HG02571 (cell line): ENCODE data around the gene BOD1L1.
A peak's percentile ranks its signal among the peaks of the same experiment; 100 is the strongest.

Experiments
- ATAC-seq: cut with Tn5 transposase; IDR thresholded peaks from one replicate; pipeline ENCODE4 v1.9.1; 2021; ENCODE audit warnings: mild to moderate bottlenecking, moderate library complexity; ENCODE audit not compliant: unreplicated experiment

Gene BOD1L1

DNA sequence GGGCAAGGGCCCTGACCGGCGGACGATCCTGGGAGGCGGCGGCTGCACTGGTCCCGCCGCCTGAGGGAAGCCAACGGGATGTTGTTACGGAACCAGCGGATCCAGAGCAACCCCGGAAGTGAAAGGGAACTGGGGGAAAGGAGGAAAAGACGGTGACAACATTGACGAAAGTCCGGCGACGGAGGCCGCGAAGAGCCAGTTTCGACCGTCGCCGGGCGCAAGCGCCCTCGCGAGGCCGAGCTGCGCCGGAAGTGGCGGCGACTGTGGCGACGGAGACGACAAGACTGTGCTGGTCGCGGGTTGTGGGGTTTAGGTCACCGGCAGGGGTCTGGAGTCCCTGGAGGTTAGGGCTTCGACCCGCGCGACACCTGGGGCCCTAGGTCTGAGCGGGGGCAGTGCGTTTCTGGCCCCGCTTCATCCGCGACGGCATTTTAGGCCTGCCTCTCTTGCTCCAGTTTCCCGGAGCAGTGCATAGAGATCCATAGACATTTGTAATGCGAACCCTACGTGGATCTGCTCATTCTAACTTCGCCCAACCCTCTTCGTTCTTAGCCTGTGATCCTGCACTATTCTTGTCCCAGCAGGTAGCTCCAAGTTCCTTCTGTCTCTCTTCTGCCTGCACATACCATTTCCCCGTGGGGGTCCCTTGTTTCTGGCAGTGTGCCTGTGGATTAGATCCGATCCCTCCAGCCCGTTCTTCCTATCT is at the start of gene BOD1L1:
Gene BOD1L1, minus strand, starts transcription at position 120 of the 706 bp plus-strand sequence. CDS start 138 bp downstream, outside the sequence.
- peak; percentile 94 for ATAC-seq

GRCh38 chr4:13674971-13675370 is 47.4 kb upstream of the BOD1L1 start:
- ATAC-seq, result no peak

- no peak for ATAC-seq
Observed at GRCh38 chr4:13673167-13673566, 45.6 kb upstream of the BOD1L1 start.

DNA sequence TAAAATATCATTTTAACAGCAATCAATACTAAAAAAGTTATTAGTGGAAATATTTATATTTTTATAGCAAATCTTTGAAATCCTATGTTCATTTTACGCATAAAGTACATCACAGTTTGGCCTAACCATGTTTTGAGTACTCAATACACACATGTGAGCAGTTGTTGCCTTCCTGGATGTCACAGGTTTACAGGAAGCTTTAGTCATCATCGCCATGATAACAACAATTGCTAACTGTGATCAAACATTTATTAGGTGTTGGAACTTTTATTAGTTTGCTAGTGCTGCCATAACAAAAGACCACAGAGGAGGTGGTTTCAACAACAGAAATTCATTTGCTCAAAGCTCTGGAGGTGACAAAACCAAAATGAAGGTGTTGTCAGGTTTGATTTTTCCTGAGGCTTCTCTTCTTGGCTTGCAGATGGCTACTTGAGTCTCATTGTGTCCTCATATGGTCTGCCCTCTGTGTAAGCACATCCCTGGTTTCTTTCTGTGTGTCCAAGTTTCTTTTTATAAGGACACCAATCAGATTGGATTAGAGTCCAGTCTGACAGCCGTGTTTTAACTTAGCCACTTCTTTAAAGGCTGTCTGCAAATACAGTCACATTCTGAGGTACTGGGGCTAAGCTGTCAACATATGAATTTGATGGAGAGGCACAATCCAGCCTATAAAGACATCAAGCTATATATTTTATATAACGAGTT is 43.1 kb upstream of the BOD1L1 start:
- no peak for ATAC-seq

DNA sequence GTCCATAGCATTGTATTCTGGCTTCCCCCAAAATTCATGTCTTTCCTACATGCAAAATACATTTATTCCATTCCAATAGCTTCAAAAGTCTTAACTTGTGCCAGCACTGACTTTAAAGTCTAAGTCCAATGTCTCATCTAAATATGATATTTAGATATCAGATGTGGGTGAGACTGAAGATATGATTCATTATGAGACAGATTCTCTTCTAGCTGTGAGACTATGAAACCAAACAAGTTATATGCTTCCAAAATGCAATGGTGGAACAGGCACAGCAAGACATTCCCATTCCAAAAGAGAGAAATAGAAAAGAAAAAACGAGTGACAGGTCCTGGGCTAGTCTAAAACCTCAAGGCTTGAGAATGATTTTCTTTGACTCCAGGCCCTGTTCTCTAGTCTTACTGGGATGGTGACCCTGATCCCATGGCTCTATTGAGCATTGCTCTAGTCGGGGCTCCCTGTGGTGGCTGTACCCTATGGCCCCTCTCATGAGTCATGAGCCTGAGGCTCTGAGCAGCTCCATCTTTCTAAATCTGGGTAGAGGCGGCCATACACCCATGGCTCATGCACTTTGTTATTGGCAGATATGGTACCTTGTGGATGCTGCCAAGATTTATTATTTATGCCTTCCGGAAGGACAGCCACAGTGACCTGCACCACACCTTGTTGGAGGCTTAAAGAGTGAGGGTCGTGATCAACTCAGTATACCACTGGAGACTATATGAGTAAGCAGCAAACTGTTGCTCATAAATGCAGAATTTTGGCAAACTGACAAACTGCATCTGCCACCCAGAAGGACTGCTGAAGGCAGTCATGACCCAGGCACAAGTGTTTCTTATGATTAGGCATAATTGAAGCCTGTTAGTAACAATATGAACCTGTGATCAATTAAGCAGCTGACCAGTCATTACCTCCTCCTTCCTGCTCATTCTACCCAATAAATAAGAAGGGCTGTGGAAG is 38.5 kb upstream of the BOD1L1 start:
- ATAC-seq, result no peak

DNA sequence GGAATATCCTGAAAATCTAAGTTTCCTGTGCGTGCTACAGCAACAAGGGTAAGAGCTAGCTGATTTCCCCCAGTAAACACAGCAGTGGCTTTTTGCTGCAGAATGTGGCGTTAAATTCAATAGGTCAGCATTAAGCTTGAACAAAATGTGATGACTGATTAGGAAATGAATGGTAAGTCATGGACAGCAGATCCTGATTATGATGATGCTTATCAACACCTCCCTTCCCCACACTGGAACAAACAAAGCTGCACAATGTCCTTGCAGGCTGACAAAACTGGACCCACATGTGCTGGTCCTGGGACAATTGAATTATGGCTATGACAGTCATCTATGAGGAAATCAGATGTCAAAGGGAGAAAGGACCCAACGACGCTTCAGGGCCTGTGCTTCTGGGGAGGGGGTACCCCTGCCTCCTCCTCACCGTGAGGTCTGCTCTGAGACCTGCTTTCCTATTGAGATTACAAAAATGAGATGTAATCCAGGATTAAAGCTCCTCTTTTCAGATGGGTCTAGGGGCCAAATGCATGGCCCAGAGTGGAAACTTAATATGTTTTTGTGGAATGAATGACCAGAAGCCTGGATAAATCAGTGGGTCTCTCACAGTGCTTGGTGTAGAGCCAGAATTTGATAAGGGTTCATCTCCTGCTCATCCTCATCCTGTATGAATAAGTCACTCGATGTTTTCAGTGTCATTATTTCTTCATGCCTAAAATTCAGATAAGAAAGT is 32.0 kb upstream of the BOD1L1 start:
- no peak for ATAC-seq

DNA sequence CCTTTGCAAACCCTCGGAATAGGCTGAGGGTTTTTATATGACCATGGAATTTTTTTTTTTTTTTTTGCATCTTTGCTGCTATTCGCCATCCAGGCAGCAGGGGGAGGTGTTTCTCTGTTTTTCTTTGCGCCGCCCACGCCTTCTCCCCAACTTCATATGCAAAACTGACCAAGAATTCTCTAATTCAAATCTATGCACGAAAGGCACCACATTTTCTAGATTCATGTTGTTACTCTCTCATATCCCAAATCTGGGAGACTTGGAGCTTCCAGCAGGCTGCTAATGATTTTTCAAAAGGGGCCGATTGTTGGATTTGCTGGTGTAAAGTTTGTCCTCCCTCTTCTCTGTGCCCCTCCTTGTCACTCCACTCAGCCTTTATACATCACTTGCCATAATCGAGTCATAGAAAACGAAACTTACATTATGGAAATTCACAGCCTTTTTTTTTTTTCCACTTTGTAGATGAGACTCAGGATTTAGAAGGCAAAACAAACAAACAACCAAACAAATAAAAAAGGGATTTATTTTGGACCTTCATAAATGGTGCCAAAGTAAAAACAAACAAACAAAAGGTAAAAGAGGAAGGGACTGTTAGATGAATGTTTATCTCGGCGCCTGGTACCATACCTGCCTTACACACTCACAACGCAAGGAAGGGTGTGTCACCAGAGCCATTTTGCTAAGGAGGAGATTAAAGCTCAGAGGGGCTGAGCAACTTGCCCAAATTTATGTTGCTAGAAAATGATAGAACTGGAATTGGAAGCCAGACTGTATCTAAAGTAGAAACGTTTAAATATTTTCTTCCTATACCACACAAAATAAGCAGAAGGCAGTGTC is 29.3 kb upstream of the BOD1L1 start:
- no peak for ATAC-seq

GRCh38 chr4:13654162-13654797 is 26.8 kb upstream of the BOD1L1 start:
- peak; percentile 97 for ATAC-seq

DNA sequence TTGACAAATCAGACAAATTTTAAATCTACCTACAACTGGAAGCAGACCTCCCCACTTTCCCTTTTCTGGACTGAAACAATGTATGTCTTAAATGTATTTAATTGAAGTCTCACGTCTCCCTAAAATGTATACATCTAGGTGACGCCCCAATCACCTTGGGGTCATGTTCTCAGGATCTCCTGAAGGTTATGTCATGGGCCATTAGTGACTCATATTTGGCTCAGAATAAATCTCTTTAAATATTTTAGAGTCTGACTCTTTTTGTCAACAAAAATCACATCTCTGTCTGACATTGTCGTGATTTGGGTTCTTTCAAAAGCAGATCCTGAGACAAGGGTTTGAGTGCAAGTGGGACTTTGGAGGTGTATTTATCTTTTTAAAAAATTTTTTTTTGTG is 26.2 kb upstream of the BOD1L1 start:
- no peak for ATAC-seq

DNA sequence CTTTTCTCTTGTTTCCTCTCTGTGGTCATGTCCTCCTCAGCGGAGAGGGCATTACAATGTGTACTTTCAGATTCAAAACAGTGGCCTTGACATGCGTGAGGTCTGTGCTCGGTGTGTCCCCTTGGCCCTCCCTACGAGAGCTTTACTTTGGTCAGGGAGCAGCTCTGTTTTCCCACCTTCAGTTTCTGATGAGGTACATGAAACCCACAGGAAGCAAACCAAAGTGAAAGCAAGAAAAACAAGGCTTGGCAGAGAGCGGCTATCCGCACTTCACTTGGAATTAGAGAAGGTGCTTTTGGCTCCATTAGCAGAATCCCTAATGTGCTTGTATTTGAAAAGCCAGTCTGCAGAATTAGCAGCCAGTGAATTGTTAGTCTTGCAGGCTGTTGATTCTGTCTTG is 19.5 kb upstream of the BOD1L1 start:
- no peak for ATAC-seq

GRCh38 chr4:13645075-13645474 is 17.6 kb upstream of the BOD1L1 start:
- ATAC-seq, result no peak

GRCh38 chr4:13642170-13642950 is 14.8 kb upstream of the BOD1L1 start:
- ATAC-seq, result no peak

- no peak for ATAC-seq
Observed at GRCh38 chr4:13641084-13641483, 13.6 kb upstream of the BOD1L1 start.

- no peak for ATAC-seq
Observed at GRCh38 chr4:13640149-13640940, 12.8 kb upstream of the BOD1L1 start.

DNA sequence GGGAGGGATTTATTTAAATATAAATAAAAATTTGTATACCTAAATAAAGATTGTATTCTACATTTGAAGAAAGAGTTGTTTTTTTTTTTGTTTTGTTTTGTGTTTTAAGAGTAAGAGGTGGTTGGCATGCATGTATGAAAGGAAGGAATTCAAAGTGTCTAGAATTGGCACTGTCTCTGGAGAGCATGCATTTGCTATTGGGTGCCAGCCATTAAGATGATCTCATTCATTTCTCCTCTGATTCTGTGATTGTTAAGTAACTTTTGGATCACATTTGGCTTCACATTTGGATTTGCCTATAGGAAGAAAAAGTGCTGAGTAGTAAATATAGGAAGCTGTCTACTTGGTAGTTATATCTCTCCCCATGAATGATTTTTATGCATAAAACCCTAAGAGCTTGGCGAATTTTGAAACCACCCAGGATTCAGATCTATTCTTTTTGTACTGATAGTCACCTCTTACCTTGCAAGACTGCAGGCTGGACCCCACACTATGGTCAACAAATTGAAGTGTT is 7.8 kb upstream of the BOD1L1 start:
- no peak for ATAC-seq

DNA sequence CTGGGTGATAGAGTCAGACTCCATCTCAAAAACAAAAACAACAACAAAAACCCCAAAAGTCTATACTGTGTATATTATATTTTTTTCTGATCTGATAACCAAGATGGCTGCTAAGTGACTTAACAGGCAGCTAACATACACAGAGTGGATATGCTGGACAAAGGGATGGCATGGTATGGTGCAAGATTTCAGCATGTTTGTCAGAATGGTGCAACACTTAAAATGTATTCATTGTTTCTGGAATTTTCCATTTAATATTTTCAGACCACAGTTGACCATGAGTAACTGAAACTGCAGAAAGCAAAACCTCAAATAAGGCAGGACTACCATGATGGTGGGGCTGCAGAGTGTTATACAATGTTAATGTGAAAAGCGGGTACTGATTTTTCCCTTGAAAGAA is 6.1 kb upstream of the BOD1L1 start:
- ATAC-seq, result no peak

DNA sequence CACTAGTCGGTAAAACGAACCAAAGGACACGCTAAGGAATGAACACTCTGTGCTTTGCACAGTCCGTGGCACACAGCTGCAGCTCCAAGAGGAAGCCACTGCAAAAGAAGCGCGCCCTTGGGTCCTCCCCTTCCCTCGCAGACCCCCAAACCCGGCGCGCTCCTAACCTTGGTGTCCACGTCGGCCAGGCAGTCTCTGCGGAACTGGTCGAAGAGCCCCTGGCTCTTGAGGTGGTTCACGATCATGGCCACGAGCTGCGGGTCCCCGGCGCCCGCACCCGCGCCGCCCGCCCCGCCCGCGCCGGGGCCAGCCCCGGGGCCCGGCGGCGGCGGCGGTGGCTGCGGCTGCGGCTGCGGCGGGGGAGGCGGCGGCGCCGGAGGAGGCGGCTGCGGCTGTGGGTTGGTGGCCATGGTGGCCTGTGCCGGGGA is 333 bp downstream of the BOD1L1 start:
- no peak for ATAC-seq
